Stimulated activated CD4-positive, alpha-beta T cell treated with anti-CD3 and anti-CD28 coated beads, Interleukin-15, amount 100 ng/mL, for 24 hours (primary cell): ENCODE data around the gene ADGRD2.

Source experiments
- DNase-seq: peaks from one replicate; pipeline ENCODE4 v3.0.0-alpha.2; 2020

ADGRD2 gene

DNA sequence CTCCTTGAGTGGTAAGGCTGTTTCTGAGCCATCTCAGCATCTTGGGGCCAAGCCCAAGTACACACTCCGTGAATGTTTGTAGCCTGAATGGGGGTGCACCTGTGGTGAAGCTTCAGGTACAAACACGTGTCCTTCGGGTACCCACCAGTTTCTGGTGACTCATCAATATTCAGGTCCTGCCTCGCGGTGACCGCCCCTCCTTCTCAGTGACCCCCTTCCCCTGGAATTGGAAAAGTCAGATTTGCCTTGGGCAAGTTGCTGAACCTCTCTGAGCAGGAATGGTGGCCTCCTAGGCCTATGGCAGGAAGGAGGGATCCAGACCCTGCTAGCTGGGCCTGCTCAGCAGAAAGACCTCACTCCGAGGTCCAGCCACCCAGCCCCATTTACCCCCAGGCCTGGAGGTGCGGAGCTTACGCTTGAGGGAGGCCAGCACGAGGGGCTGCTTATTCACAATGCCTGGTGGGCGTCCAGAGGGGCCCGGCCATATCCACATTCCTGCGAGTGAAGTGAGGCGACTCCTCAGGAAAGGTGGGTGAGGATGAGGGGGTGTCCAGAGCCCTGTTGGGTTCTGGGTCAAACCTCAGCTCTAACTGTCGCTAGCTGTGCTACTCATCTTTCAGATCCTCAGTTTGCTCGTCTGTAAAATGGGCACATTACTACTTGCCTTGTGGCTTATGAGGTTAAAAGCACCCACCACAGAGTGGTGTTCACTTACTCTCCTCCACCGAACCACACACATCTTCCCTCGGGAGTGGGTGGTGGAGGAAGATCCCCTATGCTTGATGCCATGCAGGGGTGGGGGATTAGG is 7.0 kb downstream of the ADGRD2 start:
- DNase-seq = no peak

DNA sequence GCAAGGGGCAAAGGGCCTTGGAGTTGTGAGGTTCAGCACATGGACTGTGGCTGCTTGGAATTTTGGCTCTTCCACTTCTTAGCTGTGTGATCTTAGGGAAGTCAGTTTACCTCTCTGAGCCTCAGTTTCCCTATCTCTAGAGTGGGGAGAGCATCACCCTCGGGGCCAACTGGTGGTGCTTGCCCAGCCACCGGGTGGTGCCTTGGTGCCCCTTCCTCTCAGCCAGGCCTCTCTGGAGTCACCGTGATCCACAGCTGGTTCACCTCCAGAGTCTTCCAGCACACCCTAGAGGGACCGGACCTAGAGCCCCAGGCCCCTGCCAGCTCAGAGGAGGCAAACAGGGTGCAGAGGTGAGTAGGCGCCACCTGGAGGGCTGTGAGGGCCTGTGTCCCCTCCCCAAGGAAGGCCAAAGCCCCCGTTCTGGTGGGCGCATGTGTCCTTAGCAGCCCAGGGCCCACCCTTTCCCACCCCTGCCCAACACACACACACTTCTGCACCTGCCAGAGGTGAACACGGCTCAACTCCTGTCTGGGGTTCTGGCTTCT is 7.7 kb downstream of the ADGRD2 start:
- DNase-seq = no peak

DNA sequence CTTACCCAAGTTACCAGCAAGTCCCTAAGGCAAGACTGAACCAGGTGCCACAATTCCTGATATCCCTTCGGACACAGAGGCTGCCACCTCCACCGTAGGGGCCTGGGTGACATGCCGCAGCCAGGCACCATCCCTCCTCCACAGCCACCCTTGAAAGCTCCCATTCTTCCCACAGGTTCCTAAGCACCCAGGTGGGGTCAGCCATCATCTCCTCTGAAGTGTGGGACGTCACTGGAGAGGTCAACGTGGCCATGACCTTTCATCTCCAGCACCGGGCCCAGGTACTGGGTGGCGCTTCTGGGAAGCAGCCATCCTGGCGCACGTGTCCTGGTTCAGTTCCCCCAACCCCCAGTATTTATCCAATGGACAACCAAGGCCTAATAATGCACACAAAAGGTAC is 8.2 kb downstream of the ADGRD2 start:
- no peak for DNase-seq

DNA sequence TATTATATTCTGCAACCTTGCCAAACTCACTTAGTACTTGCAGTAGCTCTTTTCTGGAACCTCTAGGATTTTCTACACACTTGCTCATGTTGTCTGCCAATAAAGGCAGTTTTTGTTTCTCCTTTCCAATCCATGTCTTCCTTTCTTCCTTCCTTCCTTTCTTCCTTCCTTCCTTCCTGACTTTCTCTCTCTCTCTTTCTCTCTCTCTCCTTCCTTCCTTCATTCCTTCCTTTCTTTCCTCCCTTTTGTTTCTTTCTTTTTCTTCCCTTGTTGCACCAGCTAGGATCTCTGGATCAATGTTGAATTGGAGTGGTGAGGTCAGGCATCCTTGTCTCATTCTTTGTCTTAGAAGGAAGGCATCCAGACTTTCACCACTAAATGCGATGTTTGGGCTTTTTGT is 12.5 kb downstream of the ADGRD2 start:
- DNase-seq = no peak

DNA sequence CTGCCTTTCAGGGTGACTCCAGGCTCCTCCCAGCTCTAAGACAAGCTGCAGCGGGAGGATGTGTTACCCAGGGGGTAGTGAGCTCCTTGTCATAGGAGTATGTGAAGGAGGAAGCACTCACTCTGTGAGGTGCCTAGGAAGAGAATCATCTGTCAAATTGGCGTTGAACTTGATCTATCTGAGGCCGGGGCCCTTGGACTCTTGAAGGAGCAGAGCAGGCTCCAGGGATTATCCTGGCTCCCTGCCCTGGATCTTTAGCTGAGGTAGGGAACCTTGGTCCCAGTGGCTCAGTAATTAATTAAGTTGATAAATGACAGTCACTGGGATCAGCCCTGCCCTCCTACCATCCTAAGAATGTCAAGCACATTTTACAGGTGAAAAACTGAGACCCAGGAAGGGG is 15.5 kb downstream of the ADGRD2 start:
- no peak for DNase-seq

DNA sequence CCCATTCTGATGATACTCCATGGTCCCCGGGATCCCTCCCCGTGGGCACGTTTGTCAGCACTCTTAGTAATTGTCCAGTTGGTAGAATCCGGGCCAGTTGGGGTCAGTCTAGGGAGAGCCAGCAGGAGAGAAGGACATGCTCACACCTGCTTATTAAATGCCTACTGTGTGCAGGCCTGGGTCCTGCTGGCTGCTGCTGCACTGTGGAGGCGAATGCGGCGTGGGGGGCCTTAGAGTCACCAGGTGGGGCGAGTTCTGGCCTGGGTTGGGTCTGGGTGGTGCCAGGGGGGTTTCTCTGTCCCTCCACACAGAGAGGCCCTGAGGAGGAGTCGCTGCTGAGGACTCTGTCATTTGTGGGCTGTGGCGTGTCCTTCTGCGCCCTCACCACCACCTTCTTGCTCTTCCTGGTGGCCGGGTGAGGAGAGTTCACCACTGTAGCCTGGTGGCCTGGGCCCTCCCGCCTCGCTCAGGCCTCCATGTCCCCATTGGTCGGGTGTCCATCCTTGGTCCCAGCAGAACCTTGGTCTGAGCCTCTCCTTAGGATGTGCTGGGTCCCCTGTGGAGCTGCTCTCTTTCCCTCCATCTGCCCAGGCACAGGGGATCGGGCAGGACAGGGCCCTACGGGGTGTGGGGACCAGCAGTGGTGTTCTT is 17.3 kb downstream of the ADGRD2 start:
- no peak for DNase-seq

DNA sequence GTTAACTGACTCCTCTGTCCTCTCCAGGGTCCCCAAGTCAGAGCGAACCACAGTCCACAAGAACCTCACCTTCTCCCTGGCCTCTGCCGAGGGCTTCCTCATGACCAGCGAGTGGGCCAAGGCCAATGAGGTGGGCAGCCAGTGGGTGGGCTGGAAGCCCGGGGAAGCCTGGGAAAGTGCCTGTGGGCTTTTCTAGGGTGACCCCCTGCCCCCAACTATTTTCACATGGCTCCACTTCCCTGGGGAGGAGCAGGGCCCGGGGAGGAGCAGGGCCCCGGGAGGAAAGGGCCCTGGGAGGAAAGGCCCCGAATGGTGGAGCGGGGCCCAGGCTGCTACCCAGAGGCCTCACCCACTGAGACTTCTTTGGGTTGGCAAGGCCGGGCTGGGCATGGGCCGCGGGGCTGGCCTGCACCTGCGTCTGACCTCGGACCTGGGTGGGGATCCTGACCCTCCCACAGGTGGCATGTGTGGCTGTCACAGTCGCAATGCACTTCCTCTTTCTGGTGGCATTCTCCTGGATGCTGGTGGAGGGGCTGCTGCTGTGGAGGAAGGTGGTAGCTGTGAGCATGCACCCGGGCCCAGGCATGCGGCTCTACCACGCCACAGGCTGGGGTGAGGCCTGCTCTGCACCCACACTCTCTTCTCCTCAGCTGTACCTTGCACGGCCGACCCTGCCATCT is 17.9 kb downstream of the ADGRD2 start:
- DNase-seq = no peak

DNA sequence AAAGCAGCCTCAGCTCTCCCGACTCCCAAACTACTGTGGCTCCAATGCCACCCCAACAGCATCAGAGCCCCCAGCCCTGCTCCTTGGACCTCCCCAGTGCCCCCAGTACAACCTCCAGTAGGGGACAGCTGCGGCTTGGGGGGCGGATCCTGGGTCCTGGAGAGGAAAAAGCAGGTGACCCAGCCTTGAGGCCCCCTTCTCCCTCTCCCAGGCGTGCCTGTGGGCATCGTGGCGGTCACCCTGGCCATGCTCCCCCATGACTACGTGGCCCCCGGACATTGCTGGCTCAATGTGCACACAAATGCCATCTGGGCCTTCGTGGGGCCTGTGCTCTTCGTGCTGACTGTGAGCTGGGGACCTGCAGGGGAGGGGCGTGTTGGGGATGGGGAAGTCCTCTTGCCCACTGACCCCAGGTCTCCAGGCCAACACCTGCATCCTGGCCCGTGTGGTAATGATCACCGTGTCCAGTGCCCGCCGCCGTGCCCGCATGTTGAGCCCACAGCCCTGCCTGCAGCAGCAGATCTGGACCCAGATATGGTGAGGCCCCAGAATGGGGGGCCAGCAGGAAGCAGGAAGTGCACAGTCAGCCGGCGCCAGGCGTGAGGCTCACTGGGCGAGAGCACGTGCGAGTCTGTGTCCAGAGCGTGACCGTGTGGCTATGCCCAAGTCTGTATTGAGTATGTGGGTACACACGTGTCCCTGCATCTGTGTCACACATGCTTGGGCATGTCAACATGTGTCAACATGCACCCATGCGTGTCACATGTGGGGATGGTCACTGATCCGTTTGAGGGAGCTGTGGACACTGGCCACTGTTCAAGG is 19.0 kb downstream of the ADGRD2 start:
- DNase-seq = no peak

DNA sequence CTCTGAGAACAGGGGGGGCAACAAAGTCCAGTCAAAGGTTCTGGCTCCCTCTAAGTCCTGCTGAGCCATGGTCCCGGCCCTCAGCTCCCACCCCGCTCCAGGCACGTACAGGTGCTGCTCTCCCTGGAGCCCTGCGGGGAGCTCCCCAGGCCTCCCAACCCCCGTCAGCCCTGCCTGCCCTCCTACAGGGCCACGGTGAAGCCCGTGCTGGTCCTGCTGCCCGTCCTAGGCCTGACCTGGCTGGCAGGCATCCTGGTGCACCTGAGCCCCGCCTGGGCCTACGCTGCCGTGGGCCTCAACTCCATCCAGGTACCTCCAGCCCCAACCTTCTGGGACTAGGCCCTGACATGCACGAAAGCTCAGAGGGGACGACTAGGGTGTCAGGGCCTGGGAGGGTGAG is 20.1 kb downstream of the ADGRD2 start:
- no peak for DNase-seq

DNA sequence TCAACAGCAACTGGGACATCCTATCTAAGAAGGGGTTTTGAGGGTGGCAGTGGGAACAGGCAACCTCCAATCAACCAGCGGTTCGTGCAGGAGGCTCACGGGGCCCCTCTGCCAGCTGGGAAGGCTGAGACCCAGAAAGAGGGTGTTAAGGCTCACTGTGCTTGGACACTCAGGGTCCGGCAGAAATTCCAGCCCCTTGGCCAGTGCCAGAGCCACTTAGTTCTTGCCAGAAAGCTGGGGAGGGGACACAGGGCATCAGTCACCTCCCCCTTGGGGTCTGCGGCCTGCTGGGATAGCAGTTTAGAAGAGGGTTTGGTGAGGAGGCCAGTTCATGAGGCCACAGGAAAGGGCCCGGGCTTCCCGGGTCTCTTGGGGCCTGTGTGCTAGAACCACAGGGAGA is 20.5 kb downstream of the ADGRD2 start:
- no peak for DNase-seq

DNA sequence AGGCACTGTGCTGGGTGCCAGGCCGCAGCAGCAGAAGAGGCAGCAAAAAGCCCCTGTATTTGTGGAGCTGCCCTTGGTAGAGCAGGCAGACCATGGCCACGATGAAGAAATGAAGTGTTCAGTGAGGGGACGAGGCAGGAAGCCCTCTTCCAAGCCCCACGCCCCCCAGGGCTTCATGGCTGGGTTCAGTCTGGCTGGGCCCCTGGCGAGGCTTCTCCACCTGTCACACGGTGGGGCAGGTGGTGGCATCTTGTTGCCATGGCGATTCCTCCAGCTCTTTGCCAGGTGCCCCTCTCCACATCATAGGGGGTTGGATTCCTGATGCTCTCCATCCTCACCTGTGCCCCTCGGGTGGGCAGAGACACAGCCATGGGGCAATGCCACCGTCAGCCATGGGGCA is 21.5 kb downstream of the ADGRD2 start:
- no peak for DNase-seq

DNA sequence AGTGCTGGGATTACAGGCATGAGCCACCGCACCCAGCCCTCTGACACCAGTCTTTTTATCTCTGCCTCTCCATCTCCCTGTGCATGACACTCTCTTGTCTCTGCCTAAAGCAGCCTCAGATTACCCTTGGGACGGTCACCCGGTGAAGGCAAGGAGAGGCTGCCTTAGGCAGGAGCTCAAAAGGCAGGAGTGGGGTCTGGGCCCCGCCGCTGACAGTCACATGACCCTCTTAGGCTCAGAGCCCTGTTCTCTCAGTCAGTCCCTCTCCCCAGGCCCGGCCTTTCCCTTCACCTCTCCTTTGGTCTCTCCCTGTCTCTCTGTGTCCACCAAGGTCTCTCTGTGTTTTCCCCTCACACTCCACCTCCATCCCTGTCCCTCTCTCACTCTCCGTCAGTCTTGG is 22.5 kb downstream of the ADGRD2 start:
- no peak for DNase-seq

DNA sequence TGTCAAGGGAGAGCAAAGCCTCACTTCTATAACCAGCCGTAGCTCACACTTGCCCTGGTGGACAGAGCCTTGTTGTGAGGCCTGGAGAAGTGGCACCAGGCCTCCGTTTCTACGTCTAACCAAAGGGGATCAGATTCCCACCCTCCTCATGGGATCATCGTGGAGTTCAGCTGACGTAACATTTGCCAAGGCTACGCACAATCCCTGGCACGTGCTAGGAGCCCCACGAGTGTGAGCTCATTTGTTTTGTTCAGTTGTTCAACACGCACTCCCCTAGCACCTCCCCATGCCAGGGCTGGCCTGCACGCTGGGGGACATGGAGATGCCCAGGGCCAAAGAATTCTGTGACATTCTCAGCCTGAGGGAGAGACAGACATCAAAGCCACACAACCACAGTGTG is 23.1 kb downstream of the ADGRD2 start:
- DNase-seq = no peak

DNA sequence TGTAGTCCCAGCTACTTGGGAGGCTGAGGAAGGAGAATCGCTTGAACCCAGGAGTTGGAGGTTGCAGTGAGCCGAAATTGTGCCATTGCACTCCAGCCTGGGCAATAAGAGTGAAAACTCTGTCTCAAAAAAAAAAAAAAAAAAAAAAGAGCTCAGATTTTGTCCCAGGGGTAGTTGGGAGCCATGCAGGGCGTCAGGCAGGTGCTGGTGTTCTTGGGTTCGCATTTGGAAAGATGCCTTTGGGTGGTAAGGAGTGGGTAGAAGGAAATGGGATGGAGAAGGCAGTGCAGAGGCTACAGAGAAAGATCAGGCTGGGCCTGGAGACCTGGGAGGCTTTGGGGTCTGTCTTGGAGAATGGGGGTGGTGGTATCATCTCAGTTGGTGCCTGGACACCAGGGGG is 23.9 kb downstream of the ADGRD2 start:
- no peak for DNase-seq

DNA sequence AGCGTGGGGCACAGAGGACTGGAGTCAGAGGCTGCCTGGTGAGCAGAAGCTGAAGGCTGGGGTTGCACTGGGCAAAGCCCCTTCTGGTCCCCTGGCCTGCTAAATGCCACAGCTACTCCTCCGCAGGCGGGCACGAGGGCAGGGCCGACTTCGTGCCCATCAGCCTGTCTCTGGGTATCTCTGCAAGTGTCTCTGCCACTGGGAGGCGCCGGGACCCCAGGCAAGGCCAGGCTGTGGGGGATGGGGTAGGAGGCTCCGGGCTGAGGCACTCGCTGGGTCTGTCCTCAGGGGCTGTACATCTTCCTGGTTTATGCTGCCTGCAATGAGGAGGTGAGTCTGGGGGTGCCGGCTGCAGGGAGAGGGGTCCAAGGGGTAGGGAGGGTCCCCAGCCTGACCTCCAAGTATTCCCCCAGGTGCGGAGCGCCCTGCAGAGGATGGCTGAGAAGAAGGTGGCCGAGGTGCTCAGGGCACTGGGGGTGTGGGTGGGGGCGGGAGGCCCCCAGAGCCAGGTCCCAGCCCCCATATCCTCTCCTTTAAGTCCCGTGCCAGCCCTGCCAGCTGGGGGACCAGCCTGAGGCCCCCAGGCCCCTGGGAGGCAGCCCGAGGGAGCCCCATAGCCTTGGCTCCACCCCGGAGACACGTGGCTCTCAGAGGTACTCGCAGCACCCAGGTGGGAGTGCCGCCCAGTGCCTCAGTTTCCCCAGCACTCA is 25.1 kb downstream of the ADGRD2 start:
- DNase-seq = no peak

DNA sequence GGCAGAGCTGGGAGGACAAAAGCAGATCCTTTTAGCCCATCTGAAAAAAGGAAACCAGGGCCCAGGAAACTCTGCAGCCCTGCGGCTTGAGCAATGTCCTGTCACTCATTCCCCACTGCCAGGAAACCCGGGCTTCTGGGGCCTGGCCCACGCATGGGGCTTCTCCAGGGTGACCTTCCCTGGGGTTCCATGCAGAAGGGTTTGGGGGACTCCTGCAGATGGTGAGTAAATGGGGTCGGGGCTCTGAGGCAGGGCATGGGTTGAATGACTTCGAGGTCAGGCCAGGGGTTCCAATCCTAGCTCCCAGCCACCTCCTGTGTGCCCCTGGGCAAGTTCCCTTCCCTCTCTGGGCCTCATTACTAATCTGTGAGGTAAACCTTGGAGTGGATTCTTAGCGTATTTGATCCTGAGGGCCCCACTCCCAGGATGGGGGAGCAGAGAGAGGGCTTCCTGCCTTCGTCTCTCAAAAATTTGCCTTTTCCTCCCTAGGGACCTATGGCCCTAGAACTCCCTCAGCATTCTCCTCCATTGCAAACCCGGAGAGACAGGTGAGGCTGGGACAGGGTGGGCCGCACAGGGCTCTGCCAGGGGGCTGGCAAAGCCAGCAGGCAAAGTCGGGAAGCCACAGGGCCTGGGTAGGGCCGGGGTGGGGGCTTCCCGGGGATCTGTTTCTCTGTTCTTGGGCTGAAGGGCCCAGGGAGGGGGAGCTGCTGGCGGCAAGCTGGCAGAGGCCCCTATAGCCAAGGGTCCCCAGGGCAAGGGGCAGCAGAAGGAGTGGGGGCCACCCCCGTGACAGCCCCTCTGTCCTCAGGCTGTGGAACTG is 25.8 kb downstream of the ADGRD2 start:
- DNase-seq = no peak

DNA sequence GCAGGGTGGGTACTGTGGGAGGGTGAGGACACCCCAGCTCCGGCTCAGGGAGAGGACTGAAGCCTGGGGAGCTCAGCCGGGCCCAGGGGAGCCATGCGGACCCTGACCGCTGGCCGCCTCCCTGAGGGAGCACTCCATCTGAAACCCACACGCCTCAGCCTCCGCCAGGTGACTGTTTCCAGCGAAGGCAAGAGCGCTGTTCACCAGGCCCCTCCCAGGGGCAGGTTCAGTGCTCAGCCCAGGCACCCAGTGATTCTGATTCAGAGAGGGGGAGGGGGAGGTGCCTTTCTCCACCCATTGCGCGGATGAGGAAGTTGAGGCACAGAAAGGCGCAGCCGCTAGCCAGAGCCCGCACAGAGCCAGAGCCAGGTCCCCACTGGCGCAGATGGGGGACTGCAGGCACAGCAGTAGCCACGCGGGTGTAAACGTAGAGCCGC is 27.0 kb downstream of the ADGRD2 start:
- no peak for DNase-seq

DNA sequence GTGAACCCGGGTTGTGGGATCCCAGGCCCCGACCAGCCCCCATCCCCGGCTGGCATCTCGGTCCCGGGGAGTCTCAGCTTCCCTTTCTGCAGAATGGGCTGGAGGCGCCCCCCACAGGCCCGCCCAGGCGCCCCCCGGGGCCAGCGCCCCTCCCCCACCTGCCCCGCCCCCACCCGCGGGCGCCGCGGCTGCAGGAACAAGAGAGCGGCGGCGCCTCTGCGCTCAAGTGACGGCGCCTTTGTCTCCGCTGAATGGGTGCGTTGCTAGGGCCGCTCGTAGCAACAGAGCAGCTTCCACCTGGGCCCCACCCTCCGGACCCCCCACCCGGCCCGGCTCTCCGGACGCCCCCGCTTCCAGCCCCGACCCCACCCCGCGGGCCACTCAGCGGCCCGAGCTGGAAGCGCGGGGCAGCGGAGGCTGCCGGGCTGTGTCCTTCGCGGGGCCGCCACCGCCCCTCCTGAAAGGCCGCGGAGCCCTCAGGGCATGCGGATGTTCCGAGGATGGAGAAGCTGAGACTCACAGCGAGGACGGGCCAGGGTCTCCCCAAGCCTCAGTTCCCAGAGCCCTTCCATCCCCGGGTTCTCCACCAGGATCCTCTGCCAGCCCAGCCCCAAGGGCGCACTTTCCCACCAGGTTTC is 27.5 kb downstream of the ADGRD2 start:
- DNase-seq = no peak

DNA sequence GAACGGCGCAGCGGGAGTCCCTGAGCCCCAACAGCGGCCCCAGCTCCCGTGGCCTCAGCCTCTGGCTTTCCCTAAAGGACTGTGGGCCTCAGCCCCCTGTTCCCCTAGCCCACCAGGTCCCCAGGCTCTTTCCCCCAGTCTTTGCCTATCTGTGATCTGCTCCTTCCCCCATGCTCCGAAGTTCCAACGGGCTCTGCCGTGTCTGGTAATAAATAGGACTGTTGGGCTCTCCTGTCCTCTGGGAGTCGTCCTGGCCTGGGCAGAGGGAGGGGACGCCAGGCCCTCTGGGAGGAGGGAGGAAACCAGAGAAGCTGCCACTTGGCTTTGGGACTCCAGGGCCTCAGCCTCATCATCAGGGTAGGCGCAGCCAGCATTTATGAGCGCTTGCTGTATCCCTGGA is 28.1 kb downstream of the ADGRD2 start:
- no peak for DNase-seq

DNA sequence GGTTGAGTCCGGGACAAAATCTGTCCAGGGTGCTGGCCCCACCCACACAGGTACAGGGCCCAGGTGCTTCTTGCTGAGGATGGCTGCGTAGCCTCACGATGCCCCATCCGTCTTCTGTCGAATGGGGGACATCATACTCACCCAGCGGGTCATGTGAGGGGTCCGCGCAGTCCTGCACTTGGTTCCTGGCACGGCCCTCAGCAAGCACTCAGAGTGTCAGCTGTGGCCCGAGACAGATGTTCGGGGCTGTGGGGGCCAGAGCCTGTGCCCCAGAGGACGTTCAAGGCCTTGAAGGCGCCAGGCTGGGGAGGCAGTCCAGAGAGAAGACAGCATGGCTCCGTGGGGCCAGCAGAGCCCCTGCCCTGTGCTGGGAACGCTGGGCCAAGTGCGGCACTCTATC is 29.1 kb downstream of the ADGRD2 start:
- no peak for DNase-seq
